H1 (cell line): ENCODE measurements around the gene MAPT. TPM values are rescaled to one million over a fixed set of nuclear protein-coding genes. Genes with fewer than 3 reads are reported as not detected.

Source experiments
- CTCF ChIA-PET: fragments of 300-600 bp; sonication (Branson Sonifier 250); formaldehyde crosslinking; loops from one replicate; lab custom pipeline; 2021; ENCODE audit not compliant: partially characterized antibody; lab: Charles Lee
- POLR2A ChIA-PET: fragments of 300-600 bp; sonication (Branson Sonifier 250); formaldehyde crosslinking; loops from one replicate; lab custom pipeline; 2021; ENCODE audit warnings: inconsistent platforms; ENCODE audit not compliant: partially characterized antibody; lab: Charles Lee
- DNase-seq, 2 experiments: peaks; one replicate each; pipeline versions ENCODE4 v3.0.0 to v3.0.0-alpha.2; 2010 to 2022; ENCODE audit warnings: low spot score in 2 of 2, low read depth in 1 of 2, mixed read lengths in 1 of 2
- FAIRE-seq: peaks from 2 replicates; lab custom pipeline; 2011; peaks lifted over from hg19 to GRCh38; lab: Jason Lieb, UNC
- H2AFZ ChIP-seq: 2 replicates; pipeline ENCODE4 v1.8.1; 2012; ENCODE audit warnings: low read length, inconsistent platforms
- H2AK5ac ChIP-seq: 2 replicates; pipeline ENCODE4 v1.6.1; 2013; ENCODE audit warnings: low read depth, low read length
- H2BK120ac ChIP-seq: replicated peaks from 2 replicates; pipeline ENCODE3; 2013; ENCODE audit warnings: low read depth, low read length, inconsistent platforms
- H2BK12ac ChIP-seq: 2 replicates; pipeline ENCODE4 v1.6.1; 2013; ENCODE audit warnings: low read depth, low read length
- H2BK15ac ChIP-seq: 2 replicates; pipeline ENCODE4 v1.6.1; 2013; ENCODE audit warnings: low read length
- H2BK20ac ChIP-seq: 2 replicates; pipeline ENCODE4 v1.6.1; 2013; ENCODE audit warnings: low read length
- H2BK5ac ChIP-seq: 2 replicates; pipeline ENCODE4 v1.6.1; 2013; ENCODE audit warnings: low read depth, low read length
- H3K14ac ChIP-seq: 2 replicates; pipeline ENCODE4 v1.6.1; 2013; ENCODE audit warnings: inconsistent platforms; ENCODE audit not compliant: insufficient read length
- H3K18ac ChIP-seq: 2 replicates; pipeline ENCODE4 v1.6.1; 2013; ENCODE audit warnings: low read length; ENCODE audit errors: extremely low read depth
- H3K23ac ChIP-seq: 2 replicates; pipeline ENCODE4 v1.6.1; 2013; ENCODE audit warnings: inconsistent platforms; ENCODE audit not compliant: insufficient read length
- H3K23me2 ChIP-seq: 2 replicates; pipeline ENCODE4 v1.6.1; 2013; ENCODE audit warnings: low read depth, low read length
- H3K27ac ChIP-seq: 2 replicates; pipeline ENCODE4 v1.6.1; 2011; ENCODE audit warnings: low read depth, low read length, inconsistent platforms
- H3K27me3 ChIP-seq, 4 experiments: replicated peaks in 1 of 4; 1 replicate in 1 of 4; 2 replicates in 3 of 4; pipeline versions ENCODE4 v1.6.1 to v1.8.1; 2011 to 2013; ENCODE audit warnings: low read length in 3 of 4, mild to moderate bottlenecking in 3 of 4, inconsistent platforms in 2 of 4, mixed read lengths in 2 of 4, moderate library complexity in 1 of 4; ENCODE audit not compliant: control insufficient read depth in 3 of 4, insufficient read depth in 3 of 4; ENCODE audit errors: extremely low read depth in 1 of 4
- H3K36me3 ChIP-seq, 4 experiments: 2 replicates each; pipeline versions ENCODE4 v1.6.1 to v1.8.1; 2011 to 2013; ENCODE audit warnings: mild to moderate bottlenecking in 4 of 4, low read length in 3 of 4, moderate library complexity in 2 of 4, control low read depth in 1 of 4, inconsistent platforms in 1 of 4; ENCODE audit not compliant: insufficient read depth in 4 of 4, control insufficient read depth in 2 of 4
- H3K4ac ChIP-seq: replicated peaks from 2 replicates; pipeline ENCODE3; 2013; ENCODE audit warnings: low read length, low read depth, mixed read lengths, inconsistent platforms; ENCODE audit not compliant: insufficient read length
- H3K4me1 ChIP-seq, 4 experiments: replicated peaks in 1 of 4; 1 replicate in 1 of 4; 2 replicates in 3 of 4; pipeline versions ENCODE4 v1.6.1 to v1.8.1; 2011 to 2013; ENCODE audit warnings: low read length in 3 of 4, inconsistent platforms in 2 of 4, mixed read lengths in 1 of 4; ENCODE audit not compliant: insufficient read depth in 4 of 4, control insufficient read depth in 3 of 4
- H3K4me2 ChIP-seq, 2 experiments: 2 replicates each; pipeline versions ENCODE4 v1.6.1 to v1.8.1; 2011 to 2013; ENCODE audit warnings: low read depth in 2 of 2, low read length in 2 of 2, control low read depth in 1 of 2, inconsistent platforms in 1 of 2, mild to moderate bottlenecking in 1 of 2; ENCODE audit not compliant: insufficient read depth in 1 of 2
- H3K4me3 ChIP-seq, 4 experiments: fragments of 200-600, 300-600 bp in 1 of 4; sonication (generic), shearing (Covaris generic), sonication (Bioruptor Twin) in 1 of 4; 2 replicates each; pipeline versions ENCODE4 v1.5.1 to v1.8.1; 2011 to 2016; ENCODE audit warnings: low read length in 4 of 4, low read depth in 3 of 4, control low read depth in 2 of 4, inconsistent platforms in 2 of 4, mild to moderate bottlenecking in 2 of 4, mixed read lengths in 1 of 4, moderate library complexity in 1 of 4; ENCODE audit not compliant: insufficient read depth in 2 of 4; ENCODE audit errors: extremely low read depth in 1 of 4
- H3K56ac ChIP-seq: replicated peaks from 2 replicates; pipeline ENCODE3; 2013; ENCODE audit warnings: low read depth, mild to moderate bottlenecking, mixed read lengths, low read length, inconsistent platforms; ENCODE audit not compliant: insufficient read length
- H3K79me1 ChIP-seq: 2 replicates; pipeline ENCODE4 v1.6.1; 2013; ENCODE audit warnings: low read depth, low read length, control low read depth
- H3K79me2 ChIP-seq, 2 experiments: 2 replicates each; pipeline versions ENCODE4 v1.6.1 to v1.8.1; 2012 to 2013; ENCODE audit warnings: low read length in 2 of 2, mild to moderate bottlenecking in 2 of 2, inconsistent platforms in 1 of 2; ENCODE audit not compliant: insufficient read depth in 2 of 2, control insufficient read depth in 1 of 2
- H3K9ac ChIP-seq, 4 experiments: replicated peaks in 1 of 4; 1 replicate in 1 of 4; 2 replicates in 3 of 4; pipeline versions ENCODE4 v1.6.1 to v1.8.1; 2011 to 2013; ENCODE audit warnings: low read depth in 3 of 4, low read length in 3 of 4, control low read depth in 2 of 4, mild to moderate bottlenecking in 2 of 4, moderate library complexity in 2 of 4, inconsistent platforms in 1 of 4; ENCODE audit errors: extremely low read depth in 1 of 4
- H3K9me3 ChIP-seq, 2 experiments: 2 replicates each; pipeline versions ENCODE4 v1.6.1 to v1.8.1; 2012 to 2013; ENCODE audit warnings: mild to moderate bottlenecking in 2 of 2, moderate library complexity in 2 of 2, control low read depth in 1 of 2, inconsistent platforms in 1 of 2, low read depth in 1 of 2, low read length in 1 of 2, mixed read lengths in 1 of 2; ENCODE audit not compliant: insufficient read depth in 2 of 2
- H4K20me1 ChIP-seq, 2 experiments: replicated peaks in 1 of 2; 2 replicates each; pipeline versions ENCODE3 to v1.8.1; 2011 to 2013; ENCODE audit warnings: inconsistent platforms in 2 of 2, low read length in 2 of 2, mild to moderate bottlenecking in 1 of 2; ENCODE audit not compliant: insufficient read depth in 2 of 2, control insufficient read depth in 1 of 2
- H4K5ac ChIP-seq: 2 replicates; pipeline ENCODE4 v1.6.1; 2013; ENCODE audit warnings: low read length, low read depth, mixed read lengths, inconsistent platforms; ENCODE audit not compliant: insufficient read length
- H4K8ac ChIP-seq: 2 replicates; pipeline ENCODE4 v1.8.0; 2013; ENCODE audit warnings: mild to moderate bottlenecking, moderate library complexity, low read length, inconsistent platforms; ENCODE audit not compliant: insufficient read depth; ENCODE audit errors: extremely low read depth
- H4K91ac ChIP-seq: replicated peaks from 2 replicates; pipeline ENCODE3; 2013; ENCODE audit warnings: low read length, mixed read lengths, inconsistent platforms; ENCODE audit not compliant: insufficient read length
- CBX8 ChIP-seq: fragments of 300-800, 300-1000 bp; sonication (generic); IDR thresholded peaks from 2 replicates; pipeline ENCODE4 v1.7.1; 2016; ENCODE audit warnings: low read depth, low read length, borderline replicate concordance
- CTBP2 ChIP-seq: IDR thresholded peaks from 2 replicates; pipeline ENCODE4 v1.7.0; 2011; ENCODE audit warnings: borderline replicate concordance, mild to moderate bottlenecking, moderate library complexity, mixed read lengths, low read length; ENCODE audit not compliant: insufficient read depth, insufficient read length
- EP300 ChIP-seq, 2 experiments: IDR thresholded peaks; 1 replicate in 1 of 2; 2 replicates in 1 of 2; pipeline ENCODE4 v1.6.1; 2011 to 2012; ENCODE audit warnings: low read depth in 2 of 2, low read length in 2 of 2, mild to moderate bottlenecking in 2 of 2, borderline replicate concordance in 1 of 2, inconsistent platforms in 1 of 2, moderate library complexity in 1 of 2
- JUND ChIP-seq: IDR thresholded peaks from 2 replicates; pipeline ENCODE4 v1.6.1; 2011; ENCODE audit warnings: mild to moderate bottlenecking, improper control_type of control experiment, low read length
- KDM4A ChIP-seq: IDR thresholded peaks from one replicate; pipeline ENCODE4 v1.7.1; 2012; ENCODE audit warnings: low read depth, mild to moderate bottlenecking, moderate library complexity, low read length, inconsistent platforms; ENCODE audit not compliant: severe bottlenecking
- SIN3A ChIP-seq, 2 experiments: IDR thresholded peaks in 1 of 2; conservative IDR thresholded peaks in 1 of 2; 2 replicates each; pipeline ENCODE4 v1.6.1; 2011 to 2012; ENCODE audit warnings: low read length in 2 of 2, improper control_type of control experiment in 1 of 2, low read depth in 1 of 2, mild to moderate bottlenecking in 1 of 2
- SP4 ChIP-seq: IDR thresholded peaks from 2 replicates; pipeline ENCODE4 v1.6.1; 2012; ENCODE audit warnings: low read length, inconsistent platforms
- TAF7 ChIP-seq: optimal IDR thresholded peaks from 2 replicates; pipeline ENCODE3; 2011; ENCODE audit warnings: low read depth, mild to moderate bottlenecking, inconsistent platforms, low read length, moderate library complexity, borderline replicate concordance
- WGBS, 2 experiments: shearing (Covaris generic) in 1 of 2; methylation state at CpG; one replicate each; pipeline versions ENCODE4 v1.1.6 to v1.1.7; 2013 to 2015; ENCODE audit warnings: low lambda C conversion rate in 2 of 2, mixed read lengths in 2 of 2, inconsistent platforms in 1 of 2, low coverage in 1 of 2, missing lambda C conversion rate in 1 of 2; ENCODE audit not compliant: insufficient replicate concordance in 2 of 2, insufficient coverage in 1 of 2, insufficient read length in 1 of 2; ENCODE audit errors: extremely low coverage in 1 of 2, missing lambda C conversion rate in 1 of 2; 5-methylcytosine and 5-hydroxymethylcytosine counted together
- polyA plus RNA-seq, 7 experiments: library from polyadenylated mRNA; depleted of rRNA in 3 of 7; stranded (reverse) in 5 of 7; unstranded in 2 of 7; fragments of >200 nt in 5 of 7; fragments of 200-250 nt in 2 of 7; gene quantifications; 1 replicate in 5 of 7; 2 replicates in 1 of 7; 4 replicates in 1 of 7; pipeline versions ENCODE4 v1.2.1 to v1.2.3, GENCODE V29; 2011 to 2013; ENCODE audit warnings: missing spikeins in 2 of 7, mixed read lengths in 2 of 7
- total RNA-seq: library from RNA; stranded (reverse); fragmentation: NEBNext Ultra II Directional; extraction: Animal tissue kit (Norgen Biotek cat#: 25700); gene quantifications from 2 replicates; pipeline ENCODE4 v1.2.1, GENCODE V29; 2021

The MAPT gene
- total and polyA plus RNA-seq, 2 of the 8 experiments (the other 6 are each of a cell fraction or from before 2014, with no cell fraction given) = 0.54 to 1.7 TPM

DNA sequence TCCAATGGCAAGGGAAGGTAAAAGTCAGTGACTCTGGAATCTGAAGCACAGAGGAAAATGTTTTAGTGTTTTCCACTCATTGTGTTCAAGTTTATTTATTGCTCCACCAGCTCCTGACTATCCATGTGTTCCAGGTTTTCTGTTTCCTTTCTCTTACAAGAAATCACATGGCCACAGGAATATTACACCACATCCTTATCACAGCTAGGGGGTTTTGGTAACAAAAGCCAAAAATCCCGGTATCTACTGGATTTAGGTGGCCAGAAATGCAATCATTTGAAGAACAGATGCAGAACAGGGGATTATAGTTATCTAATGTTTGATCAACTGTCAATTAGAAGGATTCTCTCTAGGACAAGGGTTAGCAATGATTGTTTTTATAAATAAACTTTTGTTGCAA is 152.6 kb downstream of the MAPT start:
- Histone ChIP-seq H3K27me3 (no peaks in the 10 kb centered on the region), H2BK20ac (no peak overlapping the region)
- TF ChIP-seq CTBP2 (no peak), CBX8 (no peak), KDM4A (no peak), JUND (no peak), SP4 (no peak), SIN3A (conservative IDR thresholded peaks at IDR 0.05 in 1 of 2, IDR thresholded peaks at IDR 0.05 in 1 of 2; ENCODE audit: low read depth in 1 of 2, low read length in 2 of 2) (no peak), EP300 (IDR thresholded peaks at IDR 0.05; ENCODE audit: borderline replicate concordance in 1 of 2, low read depth in 2 of 2, low read length in 2 of 2) (no peak), TAF7 (no peak)
- TF ChIP-seq, all 59 proteins: peak for 0
- Histone ChIP-seq H3K4ac (no peak overlapping the region), H3K4me1 (no peaks in the 10 kb centered on the region), H3K9ac (no peak overlapping the region), H3K4me2 (no peak overlapping the region), H3K18ac (no peak overlapping the region), H3K14ac (no peak overlapping the region), H3K36me3 (peaks cover 28 to 59% (median 39%) of the 10 kb centered on the region in 4 experiments), H2BK12ac (no peak overlapping the region), H2BK5ac (no peak overlapping the region), H4K5ac (no peak overlapping the region), H4K20me1 (peaks cover 0 to 5% of the 10 kb centered on the region in 2 experiments), H3K23ac (no peak overlapping the region), H3K56ac (no peak overlapping the region), H3K79me1 (no peaks in the 10 kb centered on the region; the same call in 1 of the 2 replicates), H4K8ac (no peak overlapping the region), H2BK15ac (no peak overlapping the region), H2AK5ac (no peak overlapping the region), H2AFZ (no peak overlapping the region), H3K23me2 (no peaks in the 10 kb centered on the region), H3K9me3 (no peaks in the 10 kb centered on the region), H3K4me3 (no peak overlapping the region), H3K79me2 (peaks cover 0 to 14% of the 10 kb centered on the region in 2 experiments; a peak in 1 of 4 replicates), H4K91ac (no peak overlapping the region), H2BK120ac (no peak overlapping the region), H3K27ac (no peak overlapping the region)
- ChIA-PET CTCF (interaction anchor here (0.6 to 6.2 kb wide), 3 partner anchors 11 to 398 kb away, joined by 3 to 56 read pairs (median 3); no protein-coding TSS in a partner anchor), POLR2A (no interaction called here)
- DNase-seq (no peak), FAIRE-seq (no peak)
- WGBS, 2 experiments = 83% methylated on average over 1 of the region's 1 CpG; no CpG with 5 or more reads in 1 of the 2 experiments
